ENCODE data around the gene LRRC4C. TPM values are rescaled to one million over a fixed set of nuclear protein-coding genes. Genes with fewer than 3 reads are reported as not detected.

The LRRC4C gene
- total and polyA plus RNA-seq, 7 donors: 0.98 to 5.4 (median 3.0) TPM; not detected in 1

DNA sequence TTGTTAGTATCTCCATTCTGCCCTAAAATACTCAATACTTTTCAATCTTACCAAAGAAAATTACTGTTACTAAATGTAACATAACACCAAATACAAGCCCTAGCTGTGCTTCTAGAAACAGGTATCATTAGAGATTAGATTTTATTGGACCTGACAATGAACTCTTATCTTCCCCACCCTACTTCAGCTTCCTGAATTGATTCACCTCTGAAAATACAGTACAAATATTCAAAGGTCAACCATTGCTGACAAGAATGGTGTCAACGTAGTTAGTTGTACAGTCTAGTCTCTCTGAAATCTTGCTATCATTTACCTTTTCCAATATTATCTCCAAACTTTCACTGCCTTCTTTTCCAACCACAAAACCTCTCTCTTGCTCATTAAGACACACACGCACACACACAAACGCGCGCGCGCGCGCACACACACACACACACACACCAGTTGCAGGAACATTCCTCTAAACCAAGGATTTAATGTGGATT, 22.4 kb downstream of the LRRC4C start:
- TF ChIP-seq CTCF (IDR thresholded peaks at IDR 0.05) (no peak), POLR2AphosphoS5 (IDR thresholded peaks at IDR 0.05) (no peak), POLR2A (IDR thresholded peaks at IDR 0.05) (no peak), EP300 (IDR thresholded peaks at IDR 0.05) (no peak)
- Histone ChIP-seq H3K36me3 (no peaks in the 10 kb centered on the region), H3K4me1 (no peaks in the 10 kb centered on the region), H3K4me3 (no peak overlapping the region), H3K27ac (no peak overlapping the region), H3K27me3 (no peaks in the 10 kb centered on the region), H3K9me3 (no peaks in the 10 kb centered on the region)
- DNase-seq: no peak
- 29 to 49% methylated on average over 9 of the region's 9 CpGs for WGBS, 2 donors
- intact Hi-C loops (cut with DNase I): no loop called here

GRCh38 chr11:41435531-41435930, 23.9 kb downstream of the LRRC4C start:
- no peak for TF ChIP-seq EP300 (IDR thresholded peaks at IDR 0.05)
- no peak for TF ChIP-seq POLR2A (IDR thresholded peaks at IDR 0.05)
- no peaks in the 10 kb centered on the region for H3K27me3 ChIP-seq
- H3K4me1 ChIP-seq: no peaks in the 10 kb centered on the region
- no peak overlapping the region for H3K4me3 ChIP-seq
- H3K9me3 ChIP-seq: no peaks in the 10 kb centered on the region
- no peak overlapping the region for H3K27ac ChIP-seq
- intact Hi-C loops (cut with DNase I): no loop called here
- no peaks in the 10 kb centered on the region for H3K36me3 ChIP-seq
- no peak for DNase-seq
- 75 to 92% methylated on average over 4 of the region's 4 CpGs for WGBS, 2 donors

DNA sequence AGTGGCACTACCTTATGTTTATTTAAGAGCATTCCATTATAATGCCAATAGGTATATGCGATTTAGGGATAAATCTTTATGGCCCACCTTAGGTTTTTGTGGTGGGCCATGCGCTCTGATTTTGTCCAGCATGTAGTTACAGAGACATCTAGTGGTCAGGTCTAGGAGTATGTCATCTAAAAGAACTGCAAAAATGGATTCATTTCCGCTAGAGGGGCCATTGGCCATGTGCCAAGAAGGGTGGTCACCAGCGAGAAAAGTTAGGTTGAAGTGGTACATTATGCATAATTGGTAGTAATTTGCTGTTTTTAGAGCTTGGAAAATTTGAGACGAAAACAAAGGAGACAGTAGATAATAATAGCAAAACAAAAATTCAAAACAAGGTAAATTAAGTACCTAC, 27.7 kb downstream of the LRRC4C start:
- 51 to 62% methylated on average over 5 of the region's 5 CpGs for WGBS, 2 donors
- Histone ChIP-seq H3K4me3 (no peak overlapping the region), H3K27ac (no peak overlapping the region), H3K4me1 (no peaks in the 10 kb centered on the region), H3K27me3 (no peaks in the 10 kb centered on the region), H3K36me3 (no peaks in the 10 kb centered on the region), H3K9me3 (no peaks in the 10 kb centered on the region)
- no peak for DNase-seq
- TF ChIP-seq CTCF (IDR thresholded peaks at IDR 0.05) (peak in 1 of 4 experiments; percentile 14), EP300 (IDR thresholded peaks at IDR 0.05) (no peak), POLR2A (IDR thresholded peaks at IDR 0.05) (no peak)
- intact Hi-C loops (cut with DNase I): no loop called here

DNA sequence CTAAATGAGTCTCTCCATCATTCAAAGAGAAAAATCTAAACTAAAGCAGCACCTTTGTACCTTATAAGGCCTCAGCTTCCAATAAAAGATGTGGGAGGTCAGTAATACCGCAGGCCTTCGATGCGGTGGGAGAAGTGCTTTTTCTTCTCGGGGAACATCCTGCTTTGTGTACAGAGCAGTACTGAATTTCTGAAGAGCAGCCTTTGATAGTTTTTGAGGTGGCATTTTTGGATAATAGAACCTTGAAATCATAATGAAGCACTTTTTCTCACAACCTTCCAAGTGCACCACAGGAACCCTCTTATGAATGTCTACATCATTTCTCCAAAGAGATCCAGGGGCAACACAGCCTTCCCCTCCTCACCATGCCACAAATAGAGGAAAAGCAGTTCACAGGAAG, 39.6 kb downstream of the LRRC4C start:
- H3K4me1 ChIP-seq: no peaks in the 10 kb centered on the region
- no peaks in the 10 kb centered on the region for H3K9me3 ChIP-seq
- no peak overlapping the region for H3K27ac ChIP-seq
- H3K27me3 ChIP-seq: no peaks in the 10 kb centered on the region
- no peak for DNase-seq
- 86 to 90% methylated on average over 4 of the region's 4 CpGs for WGBS, 2 donors
- intact Hi-C loops (cut with DNase I): no loop called here
- TF ChIP-seq CTCF (IDR thresholded peaks at IDR 0.05): no peak
- no peak for TF ChIP-seq POLR2AphosphoS5 (IDR thresholded peaks at IDR 0.05)
- no peak for TF ChIP-seq POLR2A (IDR thresholded peaks at IDR 0.05)
- TF ChIP-seq EP300 (IDR thresholded peaks at IDR 0.05): no peak
- H3K36me3 ChIP-seq: no peaks in the 10 kb centered on the region
- H3K4me3 ChIP-seq: no peak overlapping the region

DNA sequence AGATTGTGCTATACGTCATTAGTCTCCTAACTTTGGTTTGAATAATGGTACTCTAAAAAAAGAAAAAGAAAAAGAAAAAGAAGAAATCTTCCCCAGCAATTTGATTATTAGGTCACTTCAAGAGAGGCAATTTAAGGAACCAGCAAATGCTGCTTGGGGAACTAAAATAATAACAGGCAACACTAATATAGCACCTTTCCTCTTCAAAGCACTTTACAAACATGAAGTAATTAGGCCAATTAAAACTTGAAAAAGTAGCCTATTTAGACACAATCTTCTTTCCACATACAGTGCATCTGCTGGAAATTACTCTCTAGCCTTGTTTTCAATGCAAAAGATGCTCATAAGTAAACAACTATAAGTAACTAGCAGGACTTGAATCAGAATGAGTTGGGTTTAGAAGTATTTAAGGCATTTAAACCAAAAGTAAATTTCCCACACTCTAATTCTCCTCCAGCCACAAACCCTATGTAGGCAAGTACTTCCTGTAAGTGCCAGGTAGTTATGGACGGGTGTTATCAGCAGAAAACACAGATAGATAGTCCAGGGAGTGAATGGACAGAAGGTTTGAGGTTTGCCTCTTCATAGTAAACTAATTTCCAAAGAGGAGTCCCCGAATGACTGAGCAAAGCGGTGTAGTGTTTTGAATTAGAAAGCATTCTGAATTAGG, 44.5 kb downstream of the LRRC4C start:
- 70 to 72% methylated on average over 4 of the region's 4 CpGs for WGBS, 2 donors
- intact Hi-C loops (cut with DNase I): no loop called here
- no peak for DNase-seq
- TF ChIP-seq POLR2AphosphoS5 (IDR thresholded peaks at IDR 0.05) (no peak), POLR2A (IDR thresholded peaks at IDR 0.05) (no peak), EP300 (IDR thresholded peaks at IDR 0.05) (no peak), CTCF (IDR thresholded peaks at IDR 0.05) (no peak)
- Histone ChIP-seq H3K27me3 (no peaks in the 10 kb centered on the region), H3K4me3 (no peak overlapping the region), H3K27ac (no peak overlapping the region), H3K36me3 (no peaks in the 10 kb centered on the region), H3K4me1 (no peaks in the 10 kb centered on the region), H3K9me3 (no peaks in the 10 kb centered on the region)
